ENCODE results near the gene MAN2C1.
A peak's percentile ranks its signal among the peaks of the same experiment; 100 is the strongest.

Gene MAN2C1

GRCh38 chr15:75309711-75310110 lies 58.7 kb downstream of the MAN2C1 start:
- H3K27me3 Mint-ChIP-seq = peaks cover 37% of the 10 kb centered on the region
- DNase-seq (no peak), ATAC-seq (no peak)
- H3K4me3 Mint-ChIP-seq = no peak overlapping the region
- H3K27ac Mint-ChIP-seq = peak overlapping the region in 1 of 2 donors; percentile 15
- H3K4me1 Mint-ChIP-seq = peaks cover 5% of the 10 kb centered on the region
- no peaks in the 10 kb centered on the region for H3K9me3 Mint-ChIP-seq

GRCh38 chr15:75307778-75308390 lies 60.5 kb downstream of the MAN2C1 start:
- ATAC-seq (peak; percentile 50), DNase-seq (no peak)
- peaks cover 46% of the 10 kb centered on the region for H3K27me3 Mint-ChIP-seq
- H3K4me1 Mint-ChIP-seq = peaks cover 5% of the 10 kb centered on the region
- no peak overlapping the region for H3K4me3 Mint-ChIP-seq
- no peak overlapping the region for H3K27ac Mint-ChIP-seq
- no peaks in the 10 kb centered on the region for H3K9me3 Mint-ChIP-seq

DNA sequence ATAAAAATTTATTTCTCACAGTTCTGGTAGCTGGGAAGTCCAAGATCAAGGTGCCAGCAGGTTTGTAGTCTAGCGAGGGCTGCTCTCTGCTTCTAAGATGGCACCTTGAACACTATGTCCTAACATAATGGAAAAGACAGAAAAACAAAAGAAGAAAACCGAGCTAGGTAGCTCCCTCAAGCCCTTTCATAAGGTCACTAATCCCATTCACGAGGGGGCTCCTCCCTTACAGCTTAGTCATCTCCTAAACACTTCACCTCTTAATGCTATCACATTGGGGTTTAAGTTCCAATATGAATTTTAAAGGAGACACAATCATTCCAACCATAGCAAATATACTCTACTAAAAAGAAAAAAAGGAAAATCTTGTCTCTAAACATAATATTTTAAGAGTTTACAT lies 62.2 kb downstream of the MAN2C1 start:
- H3K4me1 Mint-ChIP-seq = no peaks in the 10 kb centered on the region
- H3K4me3 Mint-ChIP-seq = no peak overlapping the region
- no peaks in the 10 kb centered on the region for H3K9me3 Mint-ChIP-seq
- no peak overlapping the region for H3K27ac Mint-ChIP-seq
- peaks cover 46% of the 10 kb centered on the region for H3K27me3 Mint-ChIP-seq
- no peak for DNase-seq
- ATAC-seq = no peak
